Mucosa of descending colon (tissue), 3 donors: ENCODE data around the gene KATNIP. TPM values are rescaled to one million over a fixed set of nuclear protein-coding genes. Genes with fewer than 3 reads are reported as not detected.

Source experiments
- ATAC-seq: fragments of 200-7000 bp; cut with Tn5 transposase; one replicate; pipeline ENCODE4 v1.9.1; 2020; ENCODE audit warnings: mild to moderate bottlenecking, moderate library complexity
- DNase-seq, 3 donors: peaks; one replicate each; pipeline ENCODE4 v3.0.0-alpha.2; 2020
- H3K36me3 ChIP-seq: fragments of 200-600 bp; one replicate; pipeline ENCODE4 v1.8.0; 2021; ENCODE audit warnings: low read depth, mild to moderate bottlenecking
- H3K4me1 ChIP-seq: fragments of 200-600 bp; one replicate; pipeline ENCODE4 v1.8.0; 2021; ENCODE audit warnings: low read depth, mild to moderate bottlenecking
- H3K4me3 ChIP-seq: fragments of 200-600 bp; one replicate; pipeline ENCODE4 v1.8.0; 2021; ENCODE audit warnings: mild to moderate bottlenecking
- H3K9me3 ChIP-seq: fragments of 200-600 bp; one replicate; pipeline ENCODE4 v1.8.0; 2021; ENCODE audit warnings: mild to moderate bottlenecking
- CTCF ChIP-seq: fragments of 200-600 bp; IDR thresholded peaks from one replicate; pipeline ENCODE4 v1.8.0; 2022; ENCODE audit warnings: antibody characterized with exemption, mild to moderate bottlenecking
- intact Hi-C, 2 donors: fragments of 100-400 bp; cut with DNase I in 1 of 2; cut with micrococcal nuclease in 1 of 2; formaldehyde crosslinking; loops; one replicate each; pipeline versions ENCODE4 v1.11.0 to v1.11.1; 2022; cut with DNase I, micrococcal nuclease
- total RNA-seq, 3 donors: library from RNA; stranded (reverse); fragmentation: NEBNext Ultra II Directional in 2 of 3; extraction: Animal tissue kit (Norgen Biotek cat#: 25700) in 2 of 3; gene quantifications; one replicate each; pipeline versions ENCODE4 v1.2.1 to v1.2.4, GENCODE V29; 2021 to 2023
- donor health status: DM: no; HTN: no; CAD: no; lungs with moderate emphysema.
- donor health status: DM: no; HTN: no; CAD: no.
- donor health status: DM: no; HTN: yes; CAD: no.

The KATNIP gene
- total RNA-seq, 3 donors from 2014 or later, result 32.8 to 48.6 (median 33.9) TPM

DNA sequence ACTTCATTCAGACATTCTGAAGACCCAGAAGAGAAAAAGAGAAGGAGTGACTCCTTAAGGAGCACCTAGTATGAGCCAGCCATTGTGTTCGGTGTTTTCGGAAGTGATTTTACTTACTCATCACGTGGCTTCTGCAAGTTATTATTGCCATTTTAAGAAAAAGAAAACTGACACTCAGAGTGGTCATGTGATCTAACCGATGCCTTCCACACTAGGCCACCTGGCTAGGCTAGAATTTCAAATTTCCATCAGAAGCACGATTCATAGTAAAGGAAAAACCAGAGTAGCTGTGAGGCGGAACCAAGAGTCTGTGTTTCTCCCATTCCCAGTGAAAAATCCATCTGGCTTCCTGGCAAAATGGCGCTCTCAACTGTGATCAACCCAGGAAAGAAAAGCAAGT, 32.3 kb upstream of the KATNIP start:
- intact Hi-C loops, result no loop called here
- no peaks in the 10 kb centered on the region for H3K36me3 ChIP-seq
- ATAC-seq (no peak), DNase-seq (no peak)
- no peaks in the 10 kb centered on the region for H3K9me3 ChIP-seq
- no peak overlapping the region for H3K4me3 ChIP-seq
- no peaks in the 10 kb centered on the region for H3K4me1 ChIP-seq
- no peak for TF ChIP-seq CTCF

DNA sequence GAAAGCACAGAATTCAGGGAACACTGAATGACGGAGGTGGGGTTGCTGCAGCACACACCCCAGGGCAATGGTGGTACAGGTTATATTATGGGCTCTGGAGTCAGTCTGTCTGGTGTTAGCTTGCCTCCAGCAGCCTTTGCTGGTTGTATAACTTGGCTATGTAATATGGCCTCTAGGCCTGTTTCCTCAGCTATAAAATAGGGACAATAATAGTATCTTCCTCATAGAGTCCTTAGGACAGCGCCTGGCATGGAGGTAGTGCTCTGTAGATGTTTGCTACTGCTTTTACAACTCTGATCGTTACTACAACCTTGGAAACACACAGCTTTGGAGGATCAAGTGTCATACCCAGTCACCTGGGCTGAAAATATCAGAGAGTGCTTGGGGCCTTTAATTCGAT, 31.7 kb upstream of the KATNIP start:
- DNase-seq (no peak), ATAC-seq (no peak)
- H3K36me3 ChIP-seq, result no peaks in the 10 kb centered on the region
- no peak overlapping the region for H3K4me3 ChIP-seq
- H3K4me1 ChIP-seq, result no peaks in the 10 kb centered on the region
- no peaks in the 10 kb centered on the region for H3K9me3 ChIP-seq
- intact Hi-C loops, result no loop called here
- TF ChIP-seq CTCF, result no peak

- peak; percentile 11 for ATAC-seq
- no peak for TF ChIP-seq CTCF
- Histone ChIP-seq H3K36me3 (no peaks in the 10 kb centered on the region), H3K4me3 (no peak overlapping the region), H3K9me3 (no peaks in the 10 kb centered on the region), H3K4me1 (no peaks in the 10 kb centered on the region)
- DNase-seq, result no peak
- intact Hi-C loops, result no loop called here
Observed at GRCh38 chr16:27520982-27521673, 28.8 kb upstream of the KATNIP start.

DNA sequence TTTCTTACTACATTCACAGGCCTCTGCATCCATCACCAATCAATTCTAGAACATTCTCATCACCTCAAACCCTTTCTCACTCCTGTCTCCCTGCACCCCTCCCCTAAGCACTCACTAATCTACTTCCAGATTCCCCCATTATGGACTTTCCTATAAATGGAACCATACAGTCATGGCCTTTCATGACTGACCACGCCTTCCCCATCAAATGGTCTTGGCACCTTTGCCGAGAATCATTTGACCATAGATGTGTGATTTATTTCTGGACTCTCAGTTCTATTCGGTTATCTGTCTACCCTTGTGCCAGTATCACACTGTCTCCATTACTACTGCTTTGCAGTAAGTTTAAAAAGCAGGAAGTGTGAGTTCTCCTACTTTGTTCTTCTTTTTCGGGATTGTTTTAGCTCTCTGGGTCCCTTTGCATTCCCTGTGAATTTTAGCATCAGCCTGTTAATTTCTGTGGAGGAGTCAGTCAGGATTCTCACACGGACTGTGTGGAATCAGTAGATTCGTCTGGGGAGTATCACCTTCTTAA, 27.7 kb upstream of the KATNIP start:
- no peak for DNase-seq
- ATAC-seq, result no peak
- TF ChIP-seq CTCF, result no peak
- H3K4me1 ChIP-seq, result no peaks in the 10 kb centered on the region
- intact Hi-C loops, result no loop called here
- H3K36me3 ChIP-seq, result no peaks in the 10 kb centered on the region
- H3K4me3 ChIP-seq, result no peak overlapping the region
- H3K9me3 ChIP-seq, result no peaks in the 10 kb centered on the region

DNA sequence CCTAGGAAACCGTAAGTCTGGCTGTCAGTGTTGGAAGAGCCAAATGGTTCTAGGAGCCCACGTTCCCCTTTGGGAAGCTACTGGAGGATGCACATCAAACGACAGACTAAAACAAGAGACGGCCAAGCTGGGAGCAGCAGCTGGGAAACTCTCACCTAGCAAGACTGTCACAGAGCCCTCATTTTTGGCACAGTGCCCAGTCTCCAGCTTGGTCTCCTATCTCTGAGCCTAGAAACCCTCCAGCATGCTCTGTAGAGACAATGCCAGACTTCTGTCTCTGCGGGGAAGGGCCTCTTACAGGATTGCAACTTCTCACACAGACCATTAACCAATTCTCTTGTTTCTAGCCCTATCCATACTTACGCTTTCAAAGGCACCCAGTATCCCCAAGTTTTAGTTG, 23.8 kb upstream of the KATNIP start:
- Histone ChIP-seq H3K36me3 (peaks cover 9% of the 10 kb centered on the region), H3K4me3 (no peak overlapping the region), H3K9me3 (no peaks in the 10 kb centered on the region), H3K4me1 (no peaks in the 10 kb centered on the region)
- ATAC-seq, result no peak
- no peak for TF ChIP-seq CTCF
- intact Hi-C loops, result no loop called here
- DNase-seq, result no peak

GRCh38 chr16:27528294-27528693, 21.6 kb upstream of the KATNIP start:
- Histone ChIP-seq H3K4me1 (no peaks in the 10 kb centered on the region), H3K4me3 (no peak overlapping the region), H3K36me3 (peaks cover 12% of the 10 kb centered on the region), H3K9me3 (no peaks in the 10 kb centered on the region)
- no peak for ATAC-seq
- no peak for TF ChIP-seq CTCF
- intact Hi-C loops, result no loop called here
- DNase-seq, result no peak
